Lower lobe of right lung (tissue), 2 donors: ENCODE measurements around the gene CELF4. TPM values are rescaled to one million over a fixed set of nuclear protein-coding genes. Genes with fewer than 3 reads are reported as not detected.

Experiments
- ATAC-seq, 2 donors: fragments of 200-7000 bp; cut with Tn5 transposase; one replicate each; pipeline ENCODE4 v1.9.1; 2020 to 2022; ENCODE audit warnings: mild to moderate bottlenecking in 2 of 2, moderate library complexity in 2 of 2
- DNase-seq: peaks from one replicate; pipeline ENCODE4 v3.0.0-alpha.2; 2020
- H3K27ac ChIP-seq: fragments of 200-600 bp; one replicate; pipeline ENCODE4 v1.8.0; 2022
- H3K27me3 ChIP-seq: fragments of 200-600 bp; one replicate; pipeline ENCODE4 v1.8.0; 2022; ENCODE audit warnings: low read depth
- H3K36me3 ChIP-seq: fragments of 200-600 bp; one replicate; pipeline ENCODE4 v1.8.0; 2022; ENCODE audit warnings: mild to moderate bottlenecking
- H3K4me1 ChIP-seq: fragments of 200-600 bp; one replicate; pipeline ENCODE4 v1.8.0; 2022
- H3K4me3 ChIP-seq: fragments of 200-600 bp; one replicate; pipeline ENCODE4 v1.8.0; 2022; ENCODE audit warnings: mild to moderate bottlenecking
- H3K9me3 ChIP-seq: fragments of 200-600 bp; one replicate; pipeline ENCODE4 v1.8.0; 2022
- intact Hi-C: fragments of 100-400 bp; cut with DNase I; formaldehyde crosslinking; loops from one replicate; pipeline ENCODE4 v1.11.0; 2022
- total RNA-seq: library from RNA; stranded (reverse); fragmentation: NEBNext Ultra II Directional; extraction: Animal tissue kit (Norgen Biotek cat#: 25700); gene quantifications from one replicate; pipeline ENCODE4 v1.2.1, GENCODE V29; 2021
- TF ChIP-seq, protein P1 (sequence below): fragments of 200-600 bp; IDR thresholded peaks from one replicate; pipeline ENCODE4 v1.8.0; 2022; ENCODE audit warnings: antibody characterized with exemption, mild to moderate bottlenecking
- donor health status: DM: no; HTN: yes; CAD: no; lungs with severe emphysema.

Gene CELF4
- total RNA-seq, 1 donor from 2014 or later: 0.38 TPM

GRCh38 chr18:37394610-37394965 is 171.0 kb downstream of the CELF4 start:
- peak in 1 of 2 donors; percentile 23 for ATAC-seq
- TF ChIP-seq, protein P1, sequence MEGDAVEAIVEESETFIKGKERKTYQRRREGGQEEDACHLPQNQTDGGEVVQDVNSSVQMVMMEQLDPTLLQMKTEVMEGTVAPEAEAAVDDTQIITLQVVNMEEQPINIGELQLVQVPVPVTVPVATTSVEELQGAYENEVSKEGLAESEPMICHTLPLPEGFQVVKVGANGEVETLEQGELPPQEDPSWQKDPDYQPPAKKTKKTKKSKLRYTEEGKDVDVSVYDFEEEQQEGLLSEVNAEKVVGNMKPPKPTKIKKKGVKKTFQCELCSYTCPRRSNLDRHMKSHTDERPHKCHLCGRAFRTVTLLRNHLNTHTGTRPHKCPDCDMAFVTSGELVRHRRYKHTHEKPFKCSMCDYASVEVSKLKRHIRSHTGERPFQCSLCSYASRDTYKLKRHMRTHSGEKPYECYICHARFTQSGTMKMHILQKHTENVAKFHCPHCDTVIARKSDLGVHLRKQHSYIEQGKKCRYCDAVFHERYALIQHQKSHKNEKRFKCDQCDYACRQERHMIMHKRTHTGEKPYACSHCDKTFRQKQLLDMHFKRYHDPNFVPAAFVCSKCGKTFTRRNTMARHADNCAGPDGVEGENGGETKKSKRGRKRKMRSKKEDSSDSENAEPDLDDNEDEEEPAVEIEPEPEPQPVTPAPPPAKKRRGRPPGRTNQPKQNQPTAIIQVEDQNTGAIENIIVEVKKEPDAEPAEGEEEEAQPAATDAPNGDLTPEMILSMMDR: no peak
- peak overlapping the region; percentile 49 for H3K4me3 ChIP-seq
- intact Hi-C loops: no loop called here
- no peaks in the 10 kb centered on the region for H3K36me3 ChIP-seq
- no peaks in the 10 kb centered on the region for H3K27me3 ChIP-seq
- peaks cover 14% of the 10 kb centered on the region for H3K4me1 ChIP-seq
- H3K27ac ChIP-seq: peak overlapping the region; percentile 36
- DNase-seq: no peak
- H3K9me3 ChIP-seq: peaks cover 4% of the 10 kb centered on the region

DNA sequence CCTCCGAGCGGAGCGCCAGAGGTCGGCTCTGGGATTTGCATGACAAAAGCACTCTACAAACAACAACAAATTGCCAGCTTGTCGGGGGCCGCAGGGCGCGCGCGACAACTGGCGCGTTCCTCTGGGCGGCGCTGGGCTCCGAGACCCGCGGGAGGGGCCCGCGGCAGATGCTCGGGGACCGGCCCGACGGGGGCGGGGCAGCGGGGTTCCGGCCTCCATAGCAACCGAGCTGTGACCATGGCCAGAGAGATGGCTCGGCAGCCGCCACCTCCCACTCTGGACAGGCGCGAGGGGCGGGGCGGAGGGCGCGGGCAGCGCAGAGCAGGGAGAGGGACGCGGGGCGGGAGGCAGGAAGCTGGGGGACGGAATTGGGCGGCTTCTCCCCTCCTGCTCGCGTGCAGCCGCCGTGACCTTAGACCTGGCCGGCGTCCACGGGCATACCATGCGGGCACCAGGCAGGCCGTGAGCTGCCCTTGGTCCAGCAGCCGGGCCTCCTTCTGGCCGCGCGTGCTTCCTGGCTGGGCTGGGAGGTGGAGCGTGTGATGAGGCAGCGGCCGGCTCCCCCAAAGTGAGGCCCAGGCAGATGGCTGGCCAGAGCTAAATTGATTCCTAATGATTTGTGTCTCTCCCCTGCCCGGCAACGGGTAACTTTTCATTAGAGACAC is 171.5 kb downstream of the CELF4 start:
- Histone ChIP-seq H3K27me3 (no peaks in the 10 kb centered on the region), H3K4me3 (peak overlapping the region; percentile 49), H3K36me3 (no peaks in the 10 kb centered on the region), H3K9me3 (peaks cover 4% of the 10 kb centered on the region), H3K27ac (peak overlapping the region; percentile 36), H3K4me1 (peaks cover 14% of the 10 kb centered on the region)
- TF ChIP-seq, protein P1: no peak
- ATAC-seq (peak; percentile 81 to 88), DNase-seq (peak; percentile 71)
- intact Hi-C loops: no loop called here

DNA sequence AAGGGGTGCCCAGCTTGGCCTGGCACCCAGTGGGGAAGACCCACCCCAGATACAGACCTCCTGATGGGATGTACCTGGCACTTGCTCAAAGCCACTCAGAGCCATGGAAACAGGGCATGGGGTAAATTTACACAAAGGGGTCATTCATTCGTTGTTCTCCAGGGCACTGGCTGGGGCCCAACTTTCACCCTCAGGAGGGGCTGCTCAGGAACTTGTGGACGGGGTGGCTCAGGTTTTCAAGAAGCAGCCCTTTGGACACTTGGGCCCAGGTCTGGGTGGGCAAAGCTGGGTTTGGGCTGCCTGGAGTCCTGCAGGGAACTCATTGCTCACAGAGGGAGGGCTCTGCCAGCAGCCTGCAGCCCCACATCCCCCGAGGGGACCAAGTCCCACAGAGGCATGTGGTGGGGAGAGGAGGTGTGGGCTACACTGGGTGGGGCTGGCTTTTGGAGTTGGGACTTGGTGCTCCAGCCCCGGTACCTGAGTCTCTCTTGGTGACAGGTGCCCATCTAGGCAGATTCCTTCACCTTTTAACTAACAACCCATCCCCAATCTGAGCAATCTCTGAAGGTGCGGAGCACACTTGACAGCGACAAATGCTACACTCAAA is 172.3 kb downstream of the CELF4 start:
- Histone ChIP-seq H3K9me3 (peaks cover 4% of the 10 kb centered on the region), H3K4me1 (peaks cover 14% of the 10 kb centered on the region), H3K27ac (no peak overlapping the region), H3K4me3 (no peak overlapping the region), H3K27me3 (no peaks in the 10 kb centered on the region), H3K36me3 (no peaks in the 10 kb centered on the region)
- DNase-seq (no peak), ATAC-seq (no peak)
- intact Hi-C loops: no loop called here
- TF ChIP-seq, protein P1: no peak

- Histone ChIP-seq H3K9me3 (peaks cover 4% of the 10 kb centered on the region), H3K4me3 (no peak overlapping the region), H3K4me1 (peaks cover 14% of the 10 kb centered on the region), H3K27ac (no peak overlapping the region), H3K27me3 (no peaks in the 10 kb centered on the region), H3K36me3 (no peaks in the 10 kb centered on the region)
- TF ChIP-seq, protein P1: no peak
- no peak for DNase-seq
- no peak for ATAC-seq
- intact Hi-C loops: no loop called here
Observed at GRCh38 chr18:37392648-37393047, 172.9 kb downstream of the CELF4 start.

DNA sequence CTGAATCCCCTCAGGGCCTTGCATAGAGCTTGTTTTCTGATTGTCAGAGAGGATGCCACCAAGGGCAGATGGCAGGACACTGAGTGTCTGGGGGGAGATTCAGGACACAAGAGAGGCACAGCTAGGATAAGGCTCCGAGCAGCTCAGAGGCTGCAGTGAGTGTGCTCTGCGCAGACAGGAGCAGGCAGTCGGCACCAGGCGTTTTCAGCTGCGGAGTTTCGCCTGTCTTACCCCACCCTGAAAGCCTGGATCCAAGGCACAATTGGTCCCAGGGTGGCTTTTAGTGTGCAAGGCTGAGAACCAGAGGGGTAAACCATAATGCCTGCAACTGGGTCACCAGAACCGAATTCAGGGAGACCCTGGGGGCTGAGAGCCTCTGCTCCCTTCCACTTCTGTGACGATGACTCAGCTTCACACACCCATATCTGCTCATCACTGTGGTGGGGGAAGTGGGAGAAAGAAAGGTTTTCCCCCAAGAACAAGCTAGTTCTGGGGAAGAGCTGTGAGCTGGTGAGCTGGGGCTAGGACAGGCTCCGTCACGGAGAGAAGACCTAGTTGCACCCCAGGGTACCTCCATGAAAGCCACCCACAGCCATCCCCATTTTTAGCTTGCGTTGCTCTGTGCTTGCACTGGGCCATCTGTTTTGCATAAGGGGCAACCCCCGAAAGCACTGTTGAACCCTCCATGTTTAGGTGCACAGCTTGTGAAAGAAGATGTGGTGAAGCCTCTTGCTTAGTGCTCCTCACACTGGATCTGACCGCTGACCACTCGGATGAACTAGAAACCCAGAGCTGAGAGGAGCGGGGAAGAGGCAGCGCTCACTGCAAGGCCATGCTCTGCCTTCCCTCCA is 173.7 kb downstream of the CELF4 start:
- no peak for ATAC-seq
- intact Hi-C loops: no loop called here

More for the DNA sequence above, 173.7 kb downstream of the CELF4 start:
- TF ChIP-seq, protein P1: no peak
- Histone ChIP-seq H3K4me3 (no peak overlapping the region), H3K4me1 (peaks cover 14% of the 10 kb centered on the region), H3K27ac (no peak overlapping the region), H3K36me3 (no peaks in the 10 kb centered on the region), H3K9me3 (peaks cover 4% of the 10 kb centered on the region), H3K27me3 (no peaks in the 10 kb centered on the region)
- no peak for DNase-seq
